ENCODE results near the gene EXPH5.

GRCh38 chr11:108538022-108538424 is 55.5 kb downstream of the EXPH5 start:
- TF ChIP-seq, protein P1, sequence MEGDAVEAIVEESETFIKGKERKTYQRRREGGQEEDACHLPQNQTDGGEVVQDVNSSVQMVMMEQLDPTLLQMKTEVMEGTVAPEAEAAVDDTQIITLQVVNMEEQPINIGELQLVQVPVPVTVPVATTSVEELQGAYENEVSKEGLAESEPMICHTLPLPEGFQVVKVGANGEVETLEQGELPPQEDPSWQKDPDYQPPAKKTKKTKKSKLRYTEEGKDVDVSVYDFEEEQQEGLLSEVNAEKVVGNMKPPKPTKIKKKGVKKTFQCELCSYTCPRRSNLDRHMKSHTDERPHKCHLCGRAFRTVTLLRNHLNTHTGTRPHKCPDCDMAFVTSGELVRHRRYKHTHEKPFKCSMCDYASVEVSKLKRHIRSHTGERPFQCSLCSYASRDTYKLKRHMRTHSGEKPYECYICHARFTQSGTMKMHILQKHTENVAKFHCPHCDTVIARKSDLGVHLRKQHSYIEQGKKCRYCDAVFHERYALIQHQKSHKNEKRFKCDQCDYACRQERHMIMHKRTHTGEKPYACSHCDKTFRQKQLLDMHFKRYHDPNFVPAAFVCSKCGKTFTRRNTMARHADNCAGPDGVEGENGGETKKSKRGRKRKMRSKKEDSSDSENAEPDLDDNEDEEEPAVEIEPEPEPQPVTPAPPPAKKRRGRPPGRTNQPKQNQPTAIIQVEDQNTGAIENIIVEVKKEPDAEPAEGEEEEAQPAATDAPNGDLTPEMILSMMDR (IDR thresholded peaks at IDR 0.05): no peak
- no peak for TF ChIP-seq ZFX (IDR thresholded peaks at IDR 0.05; ENCODE audit: borderline replicate concordance)

Data from 22Rv1 (cell line).